ENCODE measurements around the gene XXYLT1.
"Not testable (repeated sequence)": the region's sequence is repeated elsewhere in the genome, so short reads cannot be mapped to it uniquely, and the experiment has no call there.

XXYLT1 gene

GRCh38 chr3:195058336-195059005 is 212.5 kb downstream of the XXYLT1 start:
- DNase-seq, result no peak

GRCh38 chr3:195057716-195058115 is 213.2 kb downstream of the XXYLT1 start:
- DNase-seq, result no peak

- DNase-seq, result no peak
Measured at GRCh38 chr3:195056506-195056905, 214.5 kb downstream of the XXYLT1 start.

GRCh38 chr3:195054311-195054710 is 216.6 kb downstream of the XXYLT1 start:
- DNase-seq, result no peak

- DNase-seq, result no peak
Measured at GRCh38 chr3:195052939-195053338, 218.0 kb downstream of the XXYLT1 start.

GRCh38 chr3:195050296-195050695 is 220.7 kb downstream of the XXYLT1 start:
- not testable (repeated sequence) for DNase-seq

GRCh38 chr3:195048059-195048905 is 222.7 kb downstream of the XXYLT1 start:
- no peak for DNase-seq

- DNase-seq, result no peak
Measured at GRCh38 chr3:195047536-195047935, 223.4 kb downstream of the XXYLT1 start.

- no peak for DNase-seq
Measured at GRCh38 chr3:195046441-195046840, 224.5 kb downstream of the XXYLT1 start.

GRCh38 chr3:195045481-195046210 is 225.3 kb downstream of the XXYLT1 start:
- no peak for DNase-seq

- DNase-seq, result no peak
Measured at GRCh38 chr3:195044411-195044810, 226.5 kb downstream of the XXYLT1 start.

GRCh38 chr3:195043607-195044339 is 227.2 kb downstream of the XXYLT1 start:
- no peak for DNase-seq

GRCh38 chr3:195042743-195043606 is 228.0 kb downstream of the XXYLT1 start:
- no peak for DNase-seq

- no peak for DNase-seq
Measured at GRCh38 chr3:195041871-195042742, 228.9 kb downstream of the XXYLT1 start.

GRCh38 chr3:195040773-195041520 is 230.0 kb downstream of the XXYLT1 start:
- no peak for DNase-seq

GRCh38 chr3:195040094-195040493 is 230.9 kb downstream of the XXYLT1 start:
- no peak for DNase-seq

- no peak for DNase-seq
Measured at GRCh38 chr3:195039180-195039843, 231.6 kb downstream of the XXYLT1 start.

- no peak for DNase-seq
Measured at GRCh38 chr3:195038161-195038560, 232.8 kb downstream of the XXYLT1 start.

- DNase-seq, result not testable (repeated sequence)
Measured at GRCh38 chr3:195037586-195037985, 233.4 kb downstream of the XXYLT1 start.
